Tibial artery (tissue), 4 donors: ENCODE results near the gene TNFRSF8.

Experiments
- DNase-seq, 2 donors: peaks; one replicate each; pipeline ENCODE4 v3.0.0-alpha.2; 2019
- H3K27ac ChIP-seq, 2 donors: fragments of 200-600 bp; sonication (generic) in 1 of 2; 1 replicate in 1 of 2; 2 replicates in 1 of 2; pipeline ENCODE4 v1.5.1; 2018 to 2019; ENCODE audit warnings: mild to moderate bottlenecking in 1 of 2
- H3K27me3 ChIP-seq, 2 donors: fragments of 200-600 bp; sonication (generic) in 1 of 2; one replicate each; pipeline versions ENCODE4 v1.5.1 to v1.6.0; 2016 to 2019
- H3K36me3 ChIP-seq, 3 donors: fragments of 200-600 bp; sonication (generic) in 2 of 3; one replicate each; pipeline ENCODE4 v1.5.1; 2016 to 2019; ENCODE audit warnings: mild to moderate bottlenecking in 2 of 3
- H3K4me1 ChIP-seq, 4 donors: fragments of 200-600 bp; sonication (generic) in 2 of 4; 1 replicate in 3 of 4; 2 replicates in 1 of 4; pipeline ENCODE4 v1.5.1; 2016 to 2019
- H3K4me3 ChIP-seq, 2 donors: fragments of 200-600 bp; sonication (generic) in 1 of 2; 1 replicate in 1 of 2; 2 replicates in 1 of 2; pipeline ENCODE4 v1.5.1; 2018 to 2019; ENCODE audit warnings: mild to moderate bottlenecking in 2 of 2
- H3K9me3 ChIP-seq, 3 donors: fragments of 200-600 bp; sonication (generic) in 1 of 3; one replicate each; pipeline ENCODE4 v1.5.1; 2016 to 2019
- intact Hi-C: fragments of 100-400 bp; cut with DNase I; formaldehyde crosslinking; loops from one replicate; pipeline ENCODE4 v1.15.0; 2023; ENCODE audit warnings: low total_unique reads
- TF ChIP-seq, protein P1 (sequence below), 2 experiments: fragments of 200-600 bp in 1 of 2; fragments of 450-650 bp in 1 of 2; IDR thresholded peaks; one replicate each; pipeline ENCODE4 v1.5.1; 2017 to 2019; ENCODE audit warnings: antibody characterized with exemption in 2 of 2, mild to moderate bottlenecking in 1 of 2, moderate library complexity in 1 of 2

The TNFRSF8 gene

GRCh38 chr1:12159816-12160215 is 96.7 kb downstream of the TNFRSF8 start:
- TF ChIP-seq, protein P1, sequence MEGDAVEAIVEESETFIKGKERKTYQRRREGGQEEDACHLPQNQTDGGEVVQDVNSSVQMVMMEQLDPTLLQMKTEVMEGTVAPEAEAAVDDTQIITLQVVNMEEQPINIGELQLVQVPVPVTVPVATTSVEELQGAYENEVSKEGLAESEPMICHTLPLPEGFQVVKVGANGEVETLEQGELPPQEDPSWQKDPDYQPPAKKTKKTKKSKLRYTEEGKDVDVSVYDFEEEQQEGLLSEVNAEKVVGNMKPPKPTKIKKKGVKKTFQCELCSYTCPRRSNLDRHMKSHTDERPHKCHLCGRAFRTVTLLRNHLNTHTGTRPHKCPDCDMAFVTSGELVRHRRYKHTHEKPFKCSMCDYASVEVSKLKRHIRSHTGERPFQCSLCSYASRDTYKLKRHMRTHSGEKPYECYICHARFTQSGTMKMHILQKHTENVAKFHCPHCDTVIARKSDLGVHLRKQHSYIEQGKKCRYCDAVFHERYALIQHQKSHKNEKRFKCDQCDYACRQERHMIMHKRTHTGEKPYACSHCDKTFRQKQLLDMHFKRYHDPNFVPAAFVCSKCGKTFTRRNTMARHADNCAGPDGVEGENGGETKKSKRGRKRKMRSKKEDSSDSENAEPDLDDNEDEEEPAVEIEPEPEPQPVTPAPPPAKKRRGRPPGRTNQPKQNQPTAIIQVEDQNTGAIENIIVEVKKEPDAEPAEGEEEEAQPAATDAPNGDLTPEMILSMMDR (IDR thresholded peaks at IDR 0.05): no peak
- Histone ChIP-seq H3K27ac (no peak overlapping the region), H3K4me1 (peaks cover 0 to 17% (median 12%) of the 10 kb centered on the region in 4 donors), H3K4me3 (no peak overlapping the region), H3K36me3 (no peaks in the 10 kb centered on the region), H3K27me3 (no peaks in the 10 kb centered on the region), H3K9me3 (no peaks in the 10 kb centered on the region)
- intact Hi-C loops: no loop called here
- no peak for DNase-seq

DNA sequence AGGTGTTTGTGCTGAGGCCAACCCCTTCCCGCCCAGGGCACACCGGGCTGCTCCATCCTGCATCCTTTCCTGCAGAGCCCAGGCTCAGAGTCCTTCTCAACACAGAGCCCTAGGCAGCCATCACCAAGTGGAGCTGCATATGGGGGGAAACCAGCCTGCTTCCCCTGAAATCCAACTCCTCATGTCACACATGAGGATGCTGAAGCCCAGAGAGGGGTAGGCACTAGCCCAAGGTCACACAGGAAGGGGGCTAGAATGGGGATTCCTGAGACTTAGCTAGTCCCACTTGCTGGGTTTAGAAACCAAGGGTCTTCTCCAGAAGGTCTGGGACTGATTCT is 98.2 kb downstream of the TNFRSF8 start:
- Histone ChIP-seq H3K36me3 (no peaks in the 10 kb centered on the region), H3K4me1 (peaks cover 0 to 17% (median 12%) of the 10 kb centered on the region in 4 donors), H3K9me3 (no peaks in the 10 kb centered on the region), H3K27ac (peak overlapping the region; percentile 19 to 35), H3K27me3 (peaks cover 0 to 1% of the 10 kb centered on the region in 2 donors), H3K4me3 (no peak overlapping the region)
- no peak for DNase-seq
- TF ChIP-seq, protein P1 (IDR thresholded peaks at IDR 0.05): no peak
- intact Hi-C loops: no loop called here

DNA sequence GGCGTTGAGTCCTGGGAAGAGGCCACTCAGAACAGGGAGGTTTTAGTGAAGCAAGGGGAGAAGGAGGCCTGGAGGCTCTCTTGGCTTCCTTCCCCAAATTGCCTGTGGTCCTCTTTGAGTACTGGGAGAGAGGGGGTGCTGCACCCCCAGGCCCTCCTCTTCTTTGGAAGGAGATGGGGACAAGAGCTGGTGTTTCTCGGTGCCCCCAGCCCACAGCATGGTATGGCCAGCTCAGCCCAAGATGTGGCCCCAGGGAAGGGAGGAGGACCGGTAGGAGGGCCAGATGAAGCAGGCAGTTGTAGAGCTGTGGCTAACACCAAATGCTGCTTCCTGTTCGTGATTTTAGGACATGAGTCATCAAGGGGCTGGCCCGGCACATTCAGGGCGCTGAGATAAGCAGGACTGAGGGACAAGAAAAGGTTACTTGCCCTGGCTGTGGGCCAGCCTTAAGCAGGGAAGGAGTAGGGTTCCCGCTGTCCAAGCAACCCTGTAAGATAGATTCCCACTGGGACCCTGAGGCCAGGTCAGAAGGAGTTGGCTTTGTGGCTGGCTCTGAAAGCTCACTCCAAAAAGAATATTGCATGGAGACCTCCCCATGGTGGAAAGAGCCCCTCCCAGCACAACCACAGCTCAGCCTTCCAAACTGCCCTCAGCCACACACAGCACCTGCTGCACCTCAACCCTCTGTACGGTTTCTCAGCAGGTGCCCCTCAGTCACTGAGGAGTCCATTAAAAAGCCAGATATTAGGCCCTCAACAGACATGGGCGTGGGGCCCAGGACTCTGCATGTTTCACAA is 98.8 kb downstream of the TNFRSF8 start:
- TF ChIP-seq, protein P1 (IDR thresholded peaks at IDR 0.05): no peak
- no peak overlapping the region for H3K4me3 ChIP-seq
- H3K36me3 ChIP-seq: no peaks in the 10 kb centered on the region
- H3K4me1 ChIP-seq: peaks cover 0 to 21% (median 14%) of the 10 kb centered on the region in 4 donors
- H3K27me3 ChIP-seq: peaks cover 0 to 6% of the 10 kb centered on the region in 2 donors
- intact Hi-C loops: no loop called here
- peak; percentile 90 to 93 for DNase-seq
- peak overlapping the region; percentile 19 to 35 for H3K27ac ChIP-seq
- no peaks in the 10 kb centered on the region for H3K9me3 ChIP-seq

- Histone ChIP-seq H3K27me3 (peaks cover 0 to 14% of the 10 kb centered on the region in 2 donors), H3K27ac (no peak overlapping the region), H3K4me3 (no peak overlapping the region), H3K36me3 (no peaks in the 10 kb centered on the region), H3K4me1 (peaks cover 0 to 28% (median 21%) of the 10 kb centered on the region in 4 donors), H3K9me3 (no peaks in the 10 kb centered on the region)
- intact Hi-C loops: no loop called here
- TF ChIP-seq, protein P1 (IDR thresholded peaks at IDR 0.05): no peak
- DNase-seq: no peak
Measured at GRCh38 chr1:12162459-12163137, 99.5 kb downstream of the TNFRSF8 start.

GRCh38 chr1:12163210-12163609 is 100.1 kb downstream of the TNFRSF8 start:
- H3K27ac ChIP-seq: no peak overlapping the region
- no peak for DNase-seq
- intact Hi-C loops: no loop called here
- H3K4me1 ChIP-seq: peaks cover 0 to 31% (median 23%) of the 10 kb centered on the region in 4 donors
- no peaks in the 10 kb centered on the region for H3K36me3 ChIP-seq
- H3K4me3 ChIP-seq: no peak overlapping the region
- H3K9me3 ChIP-seq: no peaks in the 10 kb centered on the region
- peaks cover 0 to 19% of the 10 kb centered on the region in 2 donors for H3K27me3 ChIP-seq
- TF ChIP-seq, protein P1 (IDR thresholded peaks at IDR 0.05): no peak
